ENCODE measurements around the gene PAFAH2. TPM values are rescaled to one million over a fixed set of nuclear protein-coding genes. Genes with fewer than 3 reads are reported as not detected.

Gene PAFAH2
- total RNA-seq, 1 experiment from 2014 or later, result 8.4 TPM

DNA sequence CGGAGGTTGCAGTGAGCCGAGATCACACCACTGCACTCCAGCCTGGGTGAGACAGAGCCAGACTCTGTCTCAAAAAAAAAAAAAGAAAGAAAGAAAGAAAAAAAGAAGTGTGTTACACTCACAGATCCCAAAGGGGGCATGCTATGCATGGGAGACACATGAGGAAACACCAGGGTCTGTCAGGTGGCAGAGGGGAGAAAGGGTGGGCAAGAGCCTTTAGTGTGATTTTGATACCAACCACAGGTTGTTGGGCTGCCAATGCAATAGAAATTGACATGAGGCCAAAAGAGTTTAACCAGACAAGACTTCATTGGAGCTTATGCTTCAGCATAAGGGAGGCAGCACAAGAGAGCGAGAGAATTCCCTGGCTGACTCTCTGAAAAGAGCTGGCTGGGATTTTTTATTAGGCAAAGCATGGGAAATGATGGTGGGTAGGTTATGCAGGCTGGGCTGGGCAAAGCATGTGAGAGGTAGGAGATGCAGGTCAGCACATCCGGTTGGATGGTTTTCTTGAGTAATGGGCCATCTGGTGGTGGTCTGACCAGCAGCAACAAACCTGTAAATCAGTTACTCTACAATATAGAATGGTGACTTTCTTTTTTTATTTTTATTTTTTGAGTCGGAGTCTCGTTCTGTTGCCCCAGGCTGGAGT, 12.1 kb upstream of the PAFAH2 start:
- H3K9me3 Mint-ChIP-seq (ENCODE audit: low read depth, unreplicated experiment), result no peaks in the 10 kb centered on the region
- H3K4me3 Mint-ChIP-seq (ENCODE audit: low read depth, unreplicated experiment), result no peak overlapping the region
- no peaks in the 10 kb centered on the region for H3K36me3 Mint-ChIP-seq (ENCODE audit: insufficient read depth, unreplicated experiment)
- BruUV-seq (replicated peaks), result no TSS peak
- H3K27ac Mint-ChIP-seq (ENCODE audit: unreplicated experiment), result no peak overlapping the region
- CTCF ChIA-PET, result interaction anchor here (1.4 kb wide), 1 partner anchor 114 kb away, joined by 3 read pairs; no protein-coding TSS in a partner anchor
- DNase-seq, result peak; percentile 16
- intact Hi-C loops (cut with micrococcal nuclease; ENCODE audit: unreplicated experiment), result no loop called here
- no peak for TF ChIP-seq CTCF (IDR thresholded peaks at IDR 0.05; ENCODE audit: unreplicated experiment)
- peaks cover 15% of the 10 kb centered on the region for H3K27me3 Mint-ChIP-seq (ENCODE audit: unreplicated experiment)
- H3K4me1 Mint-ChIP-seq (ENCODE audit: low read depth, unreplicated experiment), result no peaks in the 10 kb centered on the region

GRCh38 chr1:26006710-26007109, 8.8 kb upstream of the PAFAH2 start:
- Mint-ChIP-seq H3K27me3 (ENCODE audit: unreplicated experiment) (peaks cover 29% of the 10 kb centered on the region), H3K27ac (ENCODE audit: unreplicated experiment) (no peak overlapping the region), H3K4me1 (ENCODE audit: low read depth, unreplicated experiment) (no peaks in the 10 kb centered on the region), H3K4me3 (ENCODE audit: low read depth, unreplicated experiment) (no peak overlapping the region), H3K9me3 (ENCODE audit: low read depth, unreplicated experiment) (no peaks in the 10 kb centered on the region), H3K36me3 (ENCODE audit: insufficient read depth, unreplicated experiment) (no peaks in the 10 kb centered on the region)
- CTCF ChIA-PET, result no interaction called here
- TF ChIP-seq CTCF (IDR thresholded peaks at IDR 0.05; ENCODE audit: unreplicated experiment), result no peak
- intact Hi-C loops (cut with micrococcal nuclease; ENCODE audit: unreplicated experiment), result no loop called here
- no TSS peak for BruUV-seq (replicated peaks)
- no peak for DNase-seq

GRCh38 chr1:26005434-26006105, 7.7 kb upstream of the PAFAH2 start:
- CTCF ChIA-PET, result no interaction called here
- no peak for TF ChIP-seq CTCF (IDR thresholded peaks at IDR 0.05; ENCODE audit: unreplicated experiment)
- no peak overlapping the region for H3K4me3 Mint-ChIP-seq (ENCODE audit: low read depth, unreplicated experiment)

DNA sequence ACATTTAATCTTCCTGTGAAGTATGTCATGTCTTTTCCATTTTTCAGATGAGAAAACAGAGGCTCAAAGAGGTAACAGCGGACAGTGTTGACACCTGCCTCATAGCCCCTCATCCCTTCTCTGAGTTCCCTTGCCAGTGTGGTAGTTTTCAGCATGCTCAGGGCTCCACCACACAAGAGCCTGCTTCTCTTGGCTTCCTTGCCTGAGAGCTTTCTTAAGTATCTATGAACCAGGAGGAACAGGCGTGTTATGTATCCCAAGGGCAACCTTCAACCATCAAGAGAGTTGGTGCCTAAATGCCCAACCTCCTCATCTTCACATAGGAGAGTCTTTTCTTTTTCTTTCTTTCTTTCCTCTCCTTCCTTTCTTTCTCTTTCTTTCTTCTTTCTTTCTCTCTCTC, 5.9 kb upstream of the PAFAH2 start:
- no peak overlapping the region for H3K4me3 Mint-ChIP-seq (ENCODE audit: low read depth, unreplicated experiment)
- H3K36me3 Mint-ChIP-seq (ENCODE audit: insufficient read depth, unreplicated experiment), result no peaks in the 10 kb centered on the region
- no peak for DNase-seq
- CTCF ChIA-PET, result no interaction called here
- TF ChIP-seq CTCF (IDR thresholded peaks at IDR 0.05; ENCODE audit: unreplicated experiment), result no peak
- H3K4me1 Mint-ChIP-seq (ENCODE audit: low read depth, unreplicated experiment), result no peaks in the 10 kb centered on the region
- intact Hi-C loops (cut with micrococcal nuclease; ENCODE audit: unreplicated experiment), result no loop called here
- peaks cover 29% of the 10 kb centered on the region for H3K27me3 Mint-ChIP-seq (ENCODE audit: unreplicated experiment)
- no TSS peak for BruUV-seq (replicated peaks)
- no peak overlapping the region for H3K27ac Mint-ChIP-seq (ENCODE audit: unreplicated experiment)
- no peaks in the 10 kb centered on the region for H3K9me3 Mint-ChIP-seq (ENCODE audit: low read depth, unreplicated experiment)

More at GRCh38 chr1:26005434-26006105, 7.7 kb upstream of the PAFAH2 start:
- H3K27me3 Mint-ChIP-seq (ENCODE audit: unreplicated experiment), result peaks cover 29% of the 10 kb centered on the region
- no peak for DNase-seq
- H3K27ac Mint-ChIP-seq (ENCODE audit: unreplicated experiment), result no peak overlapping the region
- no peaks in the 10 kb centered on the region for H3K36me3 Mint-ChIP-seq (ENCODE audit: insufficient read depth, unreplicated experiment)
- no TSS peak for BruUV-seq (replicated peaks)
- H3K4me1 Mint-ChIP-seq (ENCODE audit: low read depth, unreplicated experiment), result no peaks in the 10 kb centered on the region
- H3K9me3 Mint-ChIP-seq (ENCODE audit: low read depth, unreplicated experiment), result no peaks in the 10 kb centered on the region
- intact Hi-C loops (cut with micrococcal nuclease; ENCODE audit: unreplicated experiment), result no loop called here

All from Calu3 (cell line).